ENCODE results near the gene TMED4. TPM values are rescaled to one million over a fixed set of nuclear protein-coding genes. Genes with fewer than 3 reads are reported as not detected.
A peak's percentile ranks its signal among the peaks of the same experiment; 100 is the strongest.

The TMED4 gene
- total RNA-seq = 107 TPM

GRCh38 chr7:44581879-44582603 lies at the start of gene TMED4:
Gene TMED4, minus strand, starts transcription at chr7:44582231. Its CDS starts 25 bp downstream, at chr7:44582206.
- H3K4me1 ChIP-seq (ENCODE audit: control insufficient read depth in 3 of 3, insufficient read depth in 3 of 3, low read length in 3 of 3) = peaks cover 18 to 39% (median 24%) of the 10 kb centered on the region in 3 donors
- peak within 1 kb of the TSS; percentile 98 for H3K27ac ChIP-seq (ENCODE audit: low read depth, low read length)
- H3K4me3 ChIP-seq (ENCODE audit: low read length in 3 of 3) = peak within 1 kb of the TSS; percentile 93 to 95 (median 95)
- no peaks in the 10 kb centered on the region for H3K9me3 ChIP-seq (ENCODE audit: control insufficient read depth in 3 of 3, low read length in 3 of 3)
- peaks cover 19 to 31% (median 30%) of the 10 kb centered on the region in 3 donors for H3K36me3 ChIP-seq (ENCODE audit: control insufficient read depth in 3 of 3, insufficient read depth in 3 of 3, low read length in 3 of 3)
- H3K9ac ChIP-seq (ENCODE audit: low read depth in 1 of 3, low read length in 3 of 3) = peak within 1 kb of the TSS; percentile 98 to 99 (median 99)
- H3K27me3 ChIP-seq (ENCODE audit: control insufficient read depth in 3 of 3, insufficient read depth in 3 of 3, low read length in 3 of 3) = no peaks in the 10 kb centered on the region

- Histone ChIP-seq H3K9ac (ENCODE audit: low read depth in 1 of 3, low read length in 3 of 3) (peak overlapping the region in 1 of 3 donors; percentile 6), H3K27ac (ENCODE audit: low read depth, low read length) (peak overlapping the region; percentile 61), H3K4me1 (ENCODE audit: control insufficient read depth in 3 of 3, insufficient read depth in 3 of 3, low read length in 3 of 3) (peaks cover 58 to 77% (median 60%) of the 10 kb centered on the region in 3 donors), H3K27me3 (ENCODE audit: control insufficient read depth in 3 of 3, insufficient read depth in 3 of 3, low read length in 3 of 3) (no peaks in the 10 kb centered on the region), H3K9me3 (ENCODE audit: control insufficient read depth in 3 of 3, low read length in 3 of 3) (no peaks in the 10 kb centered on the region), H3K4me3 (ENCODE audit: low read length in 3 of 3) (no peak overlapping the region), H3K36me3 (ENCODE audit: control insufficient read depth in 3 of 3, insufficient read depth in 3 of 3, low read length in 3 of 3) (peaks cover 3 to 12% (median 4%) of the 10 kb centered on the region in 3 donors)
Observed at GRCh38 chr7:44631458-44632115, 49.6 kb upstream of the TMED4 start.

GRCh38 chr7:44630792-44631457 lies 48.9 kb upstream of the TMED4 start:
- peaks cover 7 to 16% (median 9%) of the 10 kb centered on the region in 3 donors for H3K36me3 ChIP-seq (ENCODE audit: control insufficient read depth in 3 of 3, insufficient read depth in 3 of 3, low read length in 3 of 3)
- H3K27ac ChIP-seq (ENCODE audit: low read depth, low read length) = peak overlapping the region; percentile 61
- no peak overlapping the region for H3K4me3 ChIP-seq (ENCODE audit: low read length in 3 of 3)
- H3K27me3 ChIP-seq (ENCODE audit: control insufficient read depth in 3 of 3, insufficient read depth in 3 of 3, low read length in 3 of 3) = no peaks in the 10 kb centered on the region
- peaks cover 54 to 77% (median 56%) of the 10 kb centered on the region in 3 donors for H3K4me1 ChIP-seq (ENCODE audit: control insufficient read depth in 3 of 3, insufficient read depth in 3 of 3, low read length in 3 of 3)
- H3K9me3 ChIP-seq (ENCODE audit: control insufficient read depth in 3 of 3, low read length in 3 of 3) = no peaks in the 10 kb centered on the region
- H3K9ac ChIP-seq (ENCODE audit: low read depth in 1 of 3, low read length in 3 of 3) = no peak overlapping the region

- Histone ChIP-seq H3K9ac (ENCODE audit: low read depth in 1 of 3, low read length in 3 of 3) (no peak overlapping the region), H3K4me3 (ENCODE audit: low read length in 3 of 3) (no peak overlapping the region), H3K4me1 (ENCODE audit: control insufficient read depth in 3 of 3, insufficient read depth in 3 of 3, low read length in 3 of 3) (peaks cover 46 to 68% (median 53%) of the 10 kb centered on the region in 3 donors), H3K27ac (ENCODE audit: low read depth, low read length) (peak overlapping the region; percentile 61), H3K36me3 (ENCODE audit: control insufficient read depth in 3 of 3, insufficient read depth in 3 of 3, low read length in 3 of 3) (peaks cover 14 to 26% (median 18%) of the 10 kb centered on the region in 3 donors), H3K9me3 (ENCODE audit: control insufficient read depth in 3 of 3, low read length in 3 of 3) (no peaks in the 10 kb centered on the region), H3K27me3 (ENCODE audit: control insufficient read depth in 3 of 3, insufficient read depth in 3 of 3, low read length in 3 of 3) (no peaks in the 10 kb centered on the region)
Observed at GRCh38 chr7:44629829-44630522, 47.9 kb upstream of the TMED4 start.

- H3K9ac ChIP-seq (ENCODE audit: low read depth in 1 of 3, low read length in 3 of 3) = peak overlapping the region in 1 of 3 donors; percentile 16
- H3K27ac ChIP-seq (ENCODE audit: low read depth, low read length) = no peak overlapping the region
- peaks cover 45 to 60% (median 48%) of the 10 kb centered on the region in 3 donors for H3K4me1 ChIP-seq (ENCODE audit: control insufficient read depth in 3 of 3, insufficient read depth in 3 of 3, low read length in 3 of 3)
- H3K36me3 ChIP-seq (ENCODE audit: control insufficient read depth in 3 of 3, insufficient read depth in 3 of 3, low read length in 3 of 3) = peaks cover 21 to 30% (median 25%) of the 10 kb centered on the region in 3 donors
- H3K9me3 ChIP-seq (ENCODE audit: control insufficient read depth in 3 of 3, low read length in 3 of 3) = peaks cover 0 to 2% (median 0%) of the 10 kb centered on the region in 3 donors
- no peaks in the 10 kb centered on the region for H3K27me3 ChIP-seq (ENCODE audit: control insufficient read depth in 3 of 3, insufficient read depth in 3 of 3, low read length in 3 of 3)
- no peak overlapping the region for H3K4me3 ChIP-seq (ENCODE audit: low read length in 3 of 3)
Observed at GRCh38 chr7:44626620-44627019, 44.6 kb upstream of the TMED4 start.

- H3K4me1 ChIP-seq (ENCODE audit: control insufficient read depth in 3 of 3, insufficient read depth in 3 of 3, low read length in 3 of 3) = peaks cover 44 to 59% (median 53%) of the 10 kb centered on the region in 3 donors
- no peak overlapping the region for H3K9ac ChIP-seq (ENCODE audit: low read depth in 1 of 3, low read length in 3 of 3)
- peaks cover 21 to 30% (median 25%) of the 10 kb centered on the region in 3 donors for H3K36me3 ChIP-seq (ENCODE audit: control insufficient read depth in 3 of 3, insufficient read depth in 3 of 3, low read length in 3 of 3)
- H3K27me3 ChIP-seq (ENCODE audit: control insufficient read depth in 3 of 3, insufficient read depth in 3 of 3, low read length in 3 of 3) = no peaks in the 10 kb centered on the region
- no peak overlapping the region for H3K4me3 ChIP-seq (ENCODE audit: low read length in 3 of 3)
- H3K9me3 ChIP-seq (ENCODE audit: control insufficient read depth in 3 of 3, low read length in 3 of 3) = peaks cover 0 to 2% (median 0%) of the 10 kb centered on the region in 3 donors
- H3K27ac ChIP-seq (ENCODE audit: low read depth, low read length) = no peak overlapping the region
Observed at GRCh38 chr7:44625526-44626471, 43.8 kb upstream of the TMED4 start.

- H3K4me3 ChIP-seq (ENCODE audit: low read length in 3 of 3) = no peak overlapping the region
- H3K9ac ChIP-seq (ENCODE audit: low read depth in 1 of 3, low read length in 3 of 3) = peak overlapping the region in 1 of 3 donors; percentile 58
- peaks cover 34 to 51% (median 44%) of the 10 kb centered on the region in 3 donors for H3K4me1 ChIP-seq (ENCODE audit: control insufficient read depth in 3 of 3, insufficient read depth in 3 of 3, low read length in 3 of 3)
- no peaks in the 10 kb centered on the region for H3K27me3 ChIP-seq (ENCODE audit: control insufficient read depth in 3 of 3, insufficient read depth in 3 of 3, low read length in 3 of 3)
- H3K9me3 ChIP-seq (ENCODE audit: control insufficient read depth in 3 of 3, low read length in 3 of 3) = peaks cover 0 to 2% (median 0%) of the 10 kb centered on the region in 3 donors
- no peak overlapping the region for H3K27ac ChIP-seq (ENCODE audit: low read depth, low read length)
- peaks cover 21 to 25% (median 22%) of the 10 kb centered on the region in 3 donors for H3K36me3 ChIP-seq (ENCODE audit: control insufficient read depth in 3 of 3, insufficient read depth in 3 of 3, low read length in 3 of 3)
Observed at GRCh38 chr7:44624318-44624717, 42.3 kb upstream of the TMED4 start.

- H3K36me3 ChIP-seq (ENCODE audit: control insufficient read depth in 3 of 3, insufficient read depth in 3 of 3, low read length in 3 of 3) = peaks cover 21 to 24% (median 22%) of the 10 kb centered on the region in 3 donors
- peaks cover 0 to 2% (median 0%) of the 10 kb centered on the region in 3 donors for H3K9me3 ChIP-seq (ENCODE audit: control insufficient read depth in 3 of 3, low read length in 3 of 3)
- H3K4me1 ChIP-seq (ENCODE audit: control insufficient read depth in 3 of 3, insufficient read depth in 3 of 3, low read length in 3 of 3) = peaks cover 36 to 56% (median 54%) of the 10 kb centered on the region in 3 donors
- peak overlapping the region in 2 of 3 donors; percentile 4 to 12 for H3K4me3 ChIP-seq (ENCODE audit: low read length in 3 of 3)
- H3K27ac ChIP-seq (ENCODE audit: low read depth, low read length) = peak overlapping the region; percentile 62
- peak overlapping the region; percentile 7 to 62 (median 60) for H3K9ac ChIP-seq (ENCODE audit: low read depth in 1 of 3, low read length in 3 of 3)
- H3K27me3 ChIP-seq (ENCODE audit: control insufficient read depth in 3 of 3, insufficient read depth in 3 of 3, low read length in 3 of 3) = no peaks in the 10 kb centered on the region
Observed at GRCh38 chr7:44622342-44623151, 40.5 kb upstream of the TMED4 start.

All from skeletal muscle tissue (tissue), 4 donors.